DMS53 treated with DMSO at 0.1 percent for 48 hours (cell line): ENCODE results near the gene ZNF503.
"Not testable (repeated sequence)": the region's sequence is repeated elsewhere in the genome, so short reads cannot be mapped to it uniquely, and the experiment has no call there.

ENCODE experiments used
- DNase-seq: peaks from one replicate; lab custom pipeline; 2025; ENCODE audit not compliant: unreplicated experiment; lab: John Stamatoyannopoulos, UW

The ZNF503 gene

DNA sequence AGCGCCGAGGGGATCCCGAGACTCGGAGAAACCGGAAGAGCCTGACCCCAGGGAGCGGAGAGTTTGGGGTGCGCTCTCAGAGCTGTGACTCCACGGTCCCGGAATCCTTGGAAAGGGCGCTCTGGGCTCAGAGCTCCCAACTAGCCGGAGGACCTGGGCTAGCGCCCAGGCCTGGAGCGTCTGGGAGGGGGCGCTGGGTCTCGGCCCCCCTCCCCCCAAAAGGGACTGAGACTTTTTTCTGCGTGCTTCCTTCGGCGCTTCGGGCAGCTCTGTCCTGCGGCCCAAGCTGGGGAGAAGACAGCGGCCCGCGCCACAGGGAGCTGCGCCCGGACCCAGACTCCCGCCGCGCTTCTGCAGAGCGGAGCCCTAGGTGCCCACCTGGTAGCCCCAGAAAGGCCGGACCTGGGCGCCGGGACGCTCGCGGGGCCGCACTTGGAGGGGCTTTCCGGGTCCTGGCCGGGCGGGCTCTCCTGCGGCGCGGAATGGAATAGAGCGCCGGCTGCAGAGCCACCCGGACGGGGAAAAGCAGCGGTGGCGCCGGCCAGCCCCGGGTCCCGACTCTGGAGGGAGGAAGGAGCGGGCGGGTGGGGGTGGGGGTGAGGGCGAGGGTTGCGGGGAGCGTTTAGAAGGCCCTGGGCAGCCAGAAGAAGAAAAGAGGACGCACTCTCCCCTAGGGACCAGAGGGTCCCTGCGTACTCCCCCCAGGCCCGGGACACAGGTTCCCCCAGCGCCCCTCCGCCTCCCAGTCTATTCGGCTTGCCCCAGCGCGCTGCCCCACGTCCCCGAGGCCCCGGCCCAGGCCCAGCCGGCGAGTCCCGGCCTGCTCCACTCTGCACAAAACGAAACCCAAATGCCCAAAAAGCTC is 4.7 kb downstream of the ZNF503 start:
- peak; percentile 34 for DNase-seq

DNA sequence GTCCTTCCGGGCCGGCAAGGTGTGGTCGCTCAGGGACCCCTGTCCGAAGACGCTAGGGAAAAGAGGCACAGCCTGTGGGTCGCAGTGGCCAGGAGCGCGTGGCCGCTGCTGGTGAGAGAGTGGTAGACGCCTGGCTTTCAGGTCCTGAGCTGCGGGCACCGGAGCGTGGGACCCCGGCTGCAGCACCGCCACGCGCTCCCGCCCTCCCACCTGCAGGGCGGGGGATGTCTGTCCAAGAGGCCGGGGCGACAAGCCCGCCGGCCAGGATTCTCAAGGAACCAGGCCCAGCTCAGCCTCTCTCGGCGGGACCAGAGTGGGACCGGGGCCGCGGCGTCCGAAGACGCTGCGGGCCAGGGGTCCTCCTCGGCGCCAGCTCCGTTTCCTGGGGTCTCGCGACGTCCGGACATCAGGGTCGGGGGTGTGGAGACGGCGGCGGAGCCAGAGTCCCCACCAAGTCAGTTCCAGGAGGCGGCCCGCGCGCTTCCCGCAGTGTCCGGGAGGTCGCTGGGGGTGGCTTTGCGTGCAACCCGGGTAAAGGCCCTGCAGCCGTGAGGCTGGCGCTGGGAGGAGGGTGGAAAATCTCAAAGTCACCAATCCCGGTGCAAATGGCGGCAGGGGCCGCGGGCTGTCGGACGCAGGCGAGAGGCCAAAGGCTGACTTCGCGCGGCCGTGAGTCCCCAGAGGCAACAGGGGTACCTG is 5.5 kb downstream of the ZNF503 start:
- DNase-seq = peak; percentile 61

DNA sequence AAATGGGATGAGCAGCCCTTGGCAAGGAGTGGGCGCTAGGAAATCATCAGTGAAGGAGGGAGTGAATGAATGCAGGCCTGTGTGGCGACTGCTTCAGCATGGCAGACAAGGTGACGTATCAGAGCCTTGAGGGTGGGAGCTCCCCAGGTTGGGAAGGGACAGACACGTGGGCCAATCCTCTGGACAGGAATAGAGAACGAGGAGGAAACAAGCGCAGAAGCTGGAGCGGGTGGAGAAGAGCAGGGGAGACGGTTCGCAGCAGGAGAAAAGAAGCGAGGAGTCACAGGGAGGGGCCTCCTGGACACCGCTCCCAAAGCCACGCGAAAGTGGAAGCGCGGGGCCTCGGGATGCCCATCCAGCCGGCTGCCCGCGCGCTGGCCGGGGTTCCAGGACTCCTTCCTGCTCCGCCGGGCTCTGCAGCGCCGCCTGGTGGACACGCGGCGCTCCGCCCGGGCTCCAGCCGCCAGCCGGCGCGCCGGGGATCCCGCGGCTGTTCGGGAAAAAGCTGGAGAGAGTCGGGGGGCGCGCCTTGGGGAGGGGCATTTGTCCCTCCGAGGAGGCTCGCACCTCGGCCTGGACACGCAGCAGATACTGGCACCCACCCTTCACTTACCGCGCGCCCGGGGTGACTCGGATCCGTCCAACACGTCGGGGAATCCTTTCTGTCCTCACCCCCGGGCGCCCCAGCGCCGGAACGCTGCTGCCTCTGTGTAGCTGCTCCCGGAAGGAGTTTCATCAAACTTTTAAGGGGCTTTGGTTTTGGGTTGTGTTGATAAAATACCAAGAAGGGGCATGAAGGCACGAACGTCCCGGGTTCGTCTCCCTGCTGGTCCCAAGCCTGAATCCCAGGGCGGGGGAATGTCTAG is 6.3 kb downstream of the ZNF503 start:
- DNase-seq = peak; percentile 66

DNA sequence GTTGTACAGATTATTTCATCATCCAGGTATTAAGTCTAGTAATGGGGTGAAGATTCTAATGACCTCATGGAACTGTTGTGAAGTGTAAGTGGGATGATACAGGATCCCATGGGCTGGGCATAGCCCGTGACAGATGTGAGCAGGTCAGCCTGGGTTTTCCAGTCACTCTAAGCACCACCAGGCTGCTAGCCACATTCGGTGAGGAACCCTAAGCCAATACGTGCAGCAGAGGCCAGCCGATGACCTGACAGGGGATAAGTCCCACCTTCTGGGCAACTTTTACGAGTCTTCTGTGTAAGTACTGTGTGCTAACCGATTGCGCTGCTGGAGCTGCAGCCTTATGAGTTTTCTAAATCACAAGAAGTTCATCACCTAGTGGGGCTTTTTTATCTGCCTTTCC is 7.3 kb downstream of the ZNF503 start:
- DNase-seq = no peak

DNA sequence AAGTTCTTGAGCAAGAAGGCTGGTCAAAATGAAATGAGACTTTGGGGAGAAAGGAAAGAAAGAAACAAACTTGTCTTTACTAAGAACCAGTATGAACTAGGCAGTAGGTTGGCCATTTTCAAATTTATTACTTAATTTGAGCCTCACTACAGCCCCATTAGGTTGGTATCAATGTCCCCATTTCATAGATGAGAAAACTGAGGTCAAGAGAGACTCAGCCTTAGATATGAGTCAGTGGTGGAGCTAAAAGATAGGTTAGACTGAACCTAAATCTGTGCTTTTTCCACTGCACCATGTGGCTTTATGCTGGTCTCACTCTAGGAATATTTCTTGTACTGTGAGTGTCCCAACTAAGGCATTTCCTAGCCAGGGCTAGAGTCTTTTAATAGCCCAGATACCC is 8.8 kb downstream of the ZNF503 start:
- DNase-seq = no peak

DNA sequence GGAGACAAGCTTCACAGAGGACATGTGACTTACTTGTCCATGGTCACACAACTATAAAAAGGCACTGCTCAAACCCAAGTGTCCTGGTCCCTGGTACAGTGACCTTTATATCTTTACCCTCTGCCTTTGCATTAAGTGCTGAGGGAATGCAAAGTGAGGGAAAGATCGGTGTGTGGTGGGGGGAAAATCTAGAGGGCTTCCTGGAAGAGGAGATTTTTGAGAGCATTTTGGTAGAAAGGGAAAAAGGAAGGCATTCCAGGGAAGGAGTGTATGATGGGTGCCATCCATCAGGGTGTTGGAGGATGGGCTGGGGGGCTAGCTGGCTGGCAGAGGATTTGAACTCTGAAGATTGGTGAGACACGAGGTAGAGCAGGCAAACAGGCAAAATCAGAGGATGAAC is 9.3 kb downstream of the ZNF503 start:
- no peak for DNase-seq

DNA sequence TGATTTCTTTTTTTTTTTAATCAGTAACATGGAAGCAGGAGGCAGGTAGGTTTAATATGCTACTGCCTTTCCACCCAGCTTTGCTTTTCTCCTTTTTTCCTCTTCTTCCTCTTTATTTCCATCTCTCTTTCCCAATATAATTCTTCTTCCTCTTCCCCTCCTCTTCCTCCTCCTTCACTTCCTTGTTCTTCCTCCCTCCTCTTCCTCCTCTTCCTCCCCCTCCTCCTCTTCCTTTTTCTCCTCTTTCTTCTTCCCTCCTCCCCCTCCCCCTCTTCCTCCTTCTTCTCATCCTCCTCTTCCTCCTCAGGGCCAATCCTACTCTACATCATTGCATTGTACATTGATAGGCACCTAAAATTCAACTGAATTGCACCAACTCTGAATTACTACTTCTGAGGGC is 11.4 kb downstream of the ZNF503 start:
- no peak for DNase-seq

DNA sequence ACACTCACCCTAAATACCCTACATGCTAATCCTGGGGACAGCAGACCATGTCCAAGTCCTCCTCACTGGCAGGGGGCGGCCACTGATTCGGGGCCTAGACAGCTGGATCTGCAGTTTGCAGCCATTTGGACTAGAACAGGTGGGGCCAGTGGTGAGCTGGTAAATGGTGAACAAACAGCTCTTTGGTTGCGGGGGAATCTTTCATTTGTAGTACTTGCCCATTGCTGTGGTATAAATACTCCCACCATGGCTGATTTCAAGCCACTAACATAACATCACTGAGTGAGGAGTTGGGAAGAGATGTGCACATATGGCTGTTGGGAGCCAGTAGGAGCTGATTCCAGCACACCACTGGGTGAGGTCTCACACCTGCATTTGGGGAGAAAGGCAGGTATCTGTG is 13.5 kb downstream of the ZNF503 start:
- no peak for DNase-seq

DNA sequence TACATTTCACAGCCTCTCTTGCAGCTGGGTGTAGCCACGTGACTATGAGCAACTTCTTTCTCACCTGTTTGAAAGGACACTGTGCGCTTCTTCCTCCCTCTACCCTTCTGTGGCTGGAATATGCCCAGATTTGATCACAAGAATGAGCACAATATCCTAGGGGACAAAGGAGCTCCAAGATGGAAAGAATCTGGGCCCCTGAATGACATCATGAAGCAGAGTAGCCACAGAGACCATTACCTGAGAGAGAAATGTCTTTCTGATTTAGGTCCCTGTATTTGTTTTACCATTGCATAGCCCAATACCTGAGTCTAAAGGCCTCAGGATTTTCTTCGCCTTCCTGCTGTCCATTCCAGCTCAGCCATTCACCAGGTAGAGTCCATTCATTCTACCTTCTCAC is 15.4 kb downstream of the ZNF503 start:
- no peak for DNase-seq

DNA sequence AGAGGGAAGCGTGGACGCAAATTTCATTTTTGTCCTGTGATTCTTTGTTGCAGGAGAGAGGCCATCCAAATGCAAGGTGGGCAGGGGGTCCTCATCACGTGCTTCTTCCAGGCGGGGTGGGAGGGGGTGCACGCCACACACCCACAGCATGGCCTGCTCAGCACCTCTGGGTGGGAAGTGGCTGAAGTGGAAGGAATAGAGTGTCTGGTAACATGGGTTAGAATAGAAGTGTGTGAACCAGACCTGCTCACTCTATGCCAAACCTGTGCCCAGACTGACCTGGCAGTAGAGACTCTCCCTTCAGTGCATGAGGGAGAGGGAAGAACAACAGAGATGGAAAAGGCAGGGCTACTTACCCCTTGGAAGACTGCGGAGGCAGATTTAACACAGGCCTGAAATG is 21.7 kb downstream of the ZNF503 start:
- DNase-seq = no peak

DNA sequence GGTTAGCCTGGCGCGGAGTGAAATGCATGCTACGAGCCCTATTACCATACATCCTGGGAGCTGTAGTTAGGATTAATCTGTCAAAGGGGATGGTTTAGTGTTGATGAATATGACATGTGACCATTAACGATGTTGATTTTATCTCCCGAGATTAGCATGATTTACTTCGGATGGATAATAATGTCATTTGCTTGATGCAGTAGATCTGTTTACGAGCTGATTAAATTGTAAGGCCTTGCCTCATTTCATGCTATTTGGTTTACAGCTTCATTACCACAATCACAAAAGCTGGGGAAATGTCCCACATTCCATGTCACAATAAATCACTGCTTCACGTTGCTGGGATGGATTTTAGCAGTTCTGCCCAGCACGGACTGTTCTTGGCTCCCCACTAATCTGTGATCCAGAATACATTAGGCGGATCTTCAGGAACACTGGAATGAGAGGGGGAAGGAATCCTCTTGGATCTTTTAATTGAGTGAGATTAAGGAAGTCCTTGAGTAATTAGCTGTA is 22.3 kb downstream of the ZNF503 start:
- DNase-seq = no peak

DNA sequence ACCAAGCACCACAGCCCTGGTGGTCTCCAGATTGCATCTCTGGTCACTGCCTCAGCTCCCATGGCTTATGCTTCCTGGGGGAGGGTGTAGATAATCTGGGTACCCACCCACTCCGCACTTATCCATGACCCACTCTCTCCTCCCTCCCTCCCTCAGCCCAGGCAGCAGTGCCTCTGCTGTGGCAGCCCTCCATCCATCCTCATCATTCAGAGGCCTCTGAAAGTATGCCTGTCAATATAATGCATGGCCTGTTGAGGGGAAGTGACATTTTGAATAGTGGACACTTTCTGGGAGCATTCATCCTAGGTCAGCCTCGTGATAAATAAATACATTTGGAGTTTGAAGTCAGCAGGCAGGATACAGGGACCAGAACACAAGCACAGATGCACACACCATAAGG is 23.2 kb downstream of the ZNF503 start:
- no peak for DNase-seq

DNA sequence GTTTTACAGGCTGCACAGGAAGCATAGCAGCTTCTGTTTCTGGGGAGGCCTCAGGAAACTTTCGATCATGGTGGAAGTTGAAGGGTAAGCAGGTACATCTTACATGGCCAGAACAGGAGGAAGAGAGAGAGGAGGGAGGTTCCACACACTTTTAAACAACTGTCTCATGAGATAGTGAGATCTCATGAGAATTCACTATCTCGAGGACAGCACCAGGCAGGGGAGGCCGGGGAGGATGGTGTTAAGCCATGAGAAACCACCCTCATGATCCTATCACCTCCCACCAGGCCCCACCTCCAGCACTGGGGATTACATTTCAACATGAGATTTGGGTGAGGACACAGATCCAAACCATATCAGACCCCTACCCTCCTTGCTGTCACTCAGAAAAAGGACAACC is 23.7 kb downstream of the ZNF503 start:
- no peak for DNase-seq

DNA sequence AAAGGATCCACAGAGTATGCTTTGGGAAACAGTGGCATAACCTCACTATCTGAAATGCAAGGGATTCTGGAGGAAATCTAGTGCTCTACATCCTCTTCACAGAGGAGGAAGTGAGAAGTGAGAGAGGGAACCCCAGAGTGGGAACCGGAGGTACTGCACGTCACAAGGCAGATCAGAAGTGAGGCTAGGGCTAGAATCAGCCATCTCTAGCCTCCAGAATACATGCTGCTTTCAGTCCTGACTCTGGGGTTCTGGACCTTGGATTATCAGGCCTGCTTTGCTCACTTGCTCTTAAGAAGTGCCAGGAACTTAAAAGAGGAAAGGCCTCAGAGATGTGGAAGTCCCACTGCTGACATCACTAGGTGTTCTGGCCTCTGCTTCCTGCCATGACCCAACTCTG is 25.7 kb downstream of the ZNF503 start:
- no peak for DNase-seq

DNA sequence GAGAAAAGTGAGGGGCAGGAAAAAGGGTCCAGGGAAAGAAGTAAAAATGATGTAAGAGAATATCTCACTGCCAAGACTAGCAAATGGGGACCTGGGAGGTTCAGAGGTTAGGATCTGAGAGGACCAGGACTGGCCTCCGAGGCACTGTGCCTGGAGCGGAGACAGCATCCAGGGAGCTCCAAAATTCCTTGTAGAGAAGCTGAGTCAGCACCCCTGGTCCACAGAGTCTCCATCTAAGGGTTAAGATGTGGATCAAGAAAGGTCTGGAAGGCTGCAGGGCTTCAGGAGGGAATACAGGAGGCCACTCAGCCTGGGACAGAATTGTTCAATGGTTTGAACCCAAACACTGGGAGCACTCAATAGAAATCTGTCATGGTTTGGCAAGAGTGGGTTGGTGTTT is 30.6 kb downstream of the ZNF503 start:
- DNase-seq = no peak

DNA sequence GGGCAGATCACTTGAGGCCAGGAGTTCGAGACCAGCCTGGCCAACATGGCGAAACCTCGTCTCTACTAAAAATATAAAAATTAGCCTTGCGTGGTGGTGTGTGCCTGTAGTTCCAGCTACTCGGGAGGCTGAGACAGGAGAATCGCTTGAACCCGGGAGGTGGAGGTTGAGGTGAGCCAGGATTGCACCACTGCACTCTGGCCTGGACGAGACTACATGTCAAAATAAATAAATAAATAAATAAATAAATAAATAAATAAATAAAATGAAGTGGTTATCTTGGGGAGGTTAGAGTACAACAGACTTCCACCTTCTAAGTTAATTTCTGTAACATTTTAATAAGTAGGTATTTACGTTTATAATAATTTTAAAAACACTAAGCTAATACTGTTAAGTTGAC is 31.7 kb downstream of the ZNF503 start:
- DNase-seq = not testable (repeated sequence)

DNA sequence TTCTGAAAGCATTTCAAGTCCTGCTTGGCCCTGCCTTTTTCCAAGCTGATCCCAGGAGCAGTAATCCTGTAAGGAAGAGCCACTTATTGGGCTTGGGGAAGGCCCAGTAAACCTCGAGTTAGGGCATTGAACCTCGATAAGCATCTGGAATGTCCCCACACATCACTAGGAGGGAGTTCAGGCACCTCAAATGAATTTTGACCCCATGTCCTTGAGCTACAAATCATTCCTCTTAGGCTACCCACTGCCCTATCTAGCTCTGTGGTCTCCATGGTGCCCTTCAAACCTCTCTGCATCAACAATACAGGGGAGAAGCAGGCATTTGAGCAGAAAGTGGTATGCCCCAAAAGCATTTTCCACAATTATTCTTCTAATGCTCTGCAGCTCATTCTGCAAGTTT is 33.7 kb downstream of the ZNF503 start:
- no peak for DNase-seq

DNA sequence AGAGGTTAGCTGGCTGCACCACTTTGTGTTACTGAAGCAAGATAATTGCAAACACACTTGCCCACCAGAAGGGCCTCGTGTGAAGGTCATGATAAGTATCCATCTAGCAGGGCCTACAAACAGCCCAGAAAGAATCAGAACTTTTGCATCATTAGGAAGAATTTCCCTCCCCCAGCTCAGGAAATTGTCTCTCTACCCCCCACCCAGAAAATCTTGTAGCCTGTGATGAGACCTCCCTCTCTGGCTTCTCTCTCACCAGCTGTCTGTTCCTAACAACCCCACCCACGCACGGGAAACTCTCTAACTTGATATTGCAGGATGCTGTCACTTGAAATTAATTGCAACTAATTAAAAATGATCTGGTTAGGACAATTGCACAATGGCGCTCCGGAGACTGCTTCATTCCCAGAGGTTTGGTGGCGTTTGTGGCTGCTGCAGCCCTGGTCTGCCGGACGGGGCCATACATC is 34.5 kb downstream of the ZNF503 start:
- no peak for DNase-seq

DNA sequence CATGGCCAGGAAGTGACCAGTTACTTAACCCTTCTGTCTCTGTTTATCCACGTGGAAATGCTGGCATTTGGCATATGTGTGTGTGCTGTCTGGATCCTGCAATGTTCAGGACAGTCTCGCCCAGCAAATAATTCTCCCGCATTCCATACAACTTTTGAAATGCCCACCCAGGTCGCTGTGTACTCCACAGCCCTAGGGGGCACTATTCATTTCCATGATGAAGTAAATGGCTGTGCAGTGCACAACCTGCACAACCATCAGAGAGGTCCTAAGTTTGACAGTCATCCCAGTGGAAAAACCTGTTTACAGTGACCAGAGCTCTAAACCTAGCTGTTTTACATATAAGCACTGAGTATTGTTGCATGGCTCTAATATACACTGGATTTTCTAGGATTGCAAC is 38.1 kb downstream of the ZNF503 start:
- DNase-seq = no peak

DNA sequence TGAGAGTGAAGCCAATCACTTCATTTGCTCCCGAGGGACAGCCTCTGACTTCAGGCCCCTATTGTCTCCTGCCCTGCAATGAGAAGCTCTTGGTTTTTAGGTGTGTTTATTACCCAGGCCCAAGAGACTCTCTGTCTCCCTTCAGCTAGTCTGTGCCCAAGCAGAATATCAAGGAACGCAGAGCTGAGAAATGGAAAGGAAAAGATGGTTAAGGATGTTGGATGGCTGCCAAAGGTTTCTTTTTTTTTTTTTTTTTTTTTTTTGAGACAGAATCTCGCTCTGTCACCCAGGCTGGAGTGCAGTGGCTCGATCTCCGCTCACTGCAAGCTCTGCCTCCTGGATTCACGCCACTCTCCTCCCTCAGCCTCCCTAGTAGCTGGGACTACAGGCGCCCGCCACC is 41.7 kb downstream of the ZNF503 start:
- DNase-seq = not testable (repeated sequence)

DNA sequence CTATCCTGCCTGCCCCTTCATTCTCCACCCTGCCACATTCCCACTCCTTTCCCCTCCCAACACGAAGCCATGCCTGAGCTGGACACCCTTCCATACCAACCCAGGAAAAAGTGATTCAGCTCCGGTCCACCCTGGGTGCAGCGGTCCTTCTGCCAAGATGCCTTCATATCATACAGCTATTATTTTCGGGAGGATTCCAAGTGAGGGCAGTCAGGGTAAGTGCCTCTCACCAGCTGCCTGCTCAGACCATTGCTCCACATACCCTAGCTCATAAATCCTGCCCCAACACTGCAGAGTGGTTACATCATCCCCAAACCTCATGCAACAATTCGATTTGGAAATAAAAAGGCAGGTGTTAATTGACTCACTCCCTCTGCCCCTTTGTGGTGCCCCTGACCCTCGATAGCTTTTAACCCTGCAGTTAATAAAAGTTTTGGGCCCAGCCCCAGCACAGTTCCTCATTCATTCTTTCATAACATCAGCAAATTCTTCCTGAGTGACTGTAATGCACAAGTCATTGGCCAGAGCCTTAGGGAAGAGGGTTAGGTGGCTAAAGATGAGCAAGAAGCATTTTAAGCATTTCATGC is 42.6 kb downstream of the ZNF503 start:
- no peak for DNase-seq
